ENCODE data around the gene ALK. TPM values are rescaled to one million over a fixed set of nuclear protein-coding genes. Genes with fewer than 3 reads are reported as not detected.

Gene ALK
- total RNA-seq, 1 experiment from 2014 or later = 0.07 TPM

GRCh38 chr2:29323961-29324360 lies 597.4 kb downstream of the ALK start:
- H3K4me1 Mint-ChIP-seq (ENCODE audit: insufficient read depth, unreplicated experiment) = no peaks in the 10 kb centered on the region
- ChIA-PET CTCF (interaction anchor here (1.5 kb wide), 1 partner anchor 14 kb away, joined by 16 read pairs; no protein-coding TSS in a partner anchor), POLR2A (interaction anchor here (0.5 kb wide), 1 partner anchor 63 kb away, joined by 3 read pairs; no protein-coding TSS in a partner anchor)
- no TSS peak for BruUV-seq (replicated peaks)
- no peak overlapping the region for H3K4me3 Mint-ChIP-seq (ENCODE audit: unreplicated experiment)
- TF ChIP-seq CTCF (IDR thresholded peaks at IDR 0.05; ENCODE audit: unreplicated experiment) = no peak
- intact Hi-C loops (cut with micrococcal nuclease) = no loop called here
- no peaks in the 10 kb centered on the region for H3K9me3 Mint-ChIP-seq (ENCODE audit: unreplicated experiment)
- H3K27me3 Mint-ChIP-seq (ENCODE audit: insufficient read depth, unreplicated experiment) = peaks cover 11% of the 10 kb centered on the region
- no peak overlapping the region for H3K27ac Mint-ChIP-seq (ENCODE audit: low read depth, unreplicated experiment)
- peak; percentile 47 for DNase-seq (ENCODE audit: unreplicated experiment)
- no peaks in the 10 kb centered on the region for H3K36me3 Mint-ChIP-seq (ENCODE audit: insufficient read depth, unreplicated experiment)

GRCh38 chr2:29323301-29323700 lies 598.1 kb downstream of the ALK start:
- intact Hi-C loops (cut with micrococcal nuclease) = no loop called here
- H3K4me3 Mint-ChIP-seq (ENCODE audit: unreplicated experiment) = no peak overlapping the region
- no peaks in the 10 kb centered on the region for H3K4me1 Mint-ChIP-seq (ENCODE audit: insufficient read depth, unreplicated experiment)
- H3K27me3 Mint-ChIP-seq (ENCODE audit: insufficient read depth, unreplicated experiment) = peaks cover 17% of the 10 kb centered on the region
- peak; percentile 9 for DNase-seq (ENCODE audit: unreplicated experiment)
- BruUV-seq (replicated peaks) = no TSS peak
- ChIA-PET CTCF (interaction anchor here (0.9 to 1.5 kb wide), 2 partner anchors 14 to 322 kb away, joined by 4 to 16 read pairs; no protein-coding TSS in a partner anchor), POLR2A (interaction anchor here (0.6 to 1.0 kb wide), 2 partner anchors 13 to 53 kb away, joined by 3 read pairs; no protein-coding TSS in a partner anchor)
- no peak overlapping the region for H3K27ac Mint-ChIP-seq (ENCODE audit: low read depth, unreplicated experiment)
- H3K36me3 Mint-ChIP-seq (ENCODE audit: insufficient read depth, unreplicated experiment) = no peaks in the 10 kb centered on the region
- H3K9me3 Mint-ChIP-seq (ENCODE audit: unreplicated experiment) = no peaks in the 10 kb centered on the region
- no peak for TF ChIP-seq CTCF (IDR thresholded peaks at IDR 0.05; ENCODE audit: unreplicated experiment)

- Mint-ChIP-seq H3K9me3 (ENCODE audit: unreplicated experiment) (no peaks in the 10 kb centered on the region), H3K27me3 (ENCODE audit: insufficient read depth, unreplicated experiment) (peaks cover 17% of the 10 kb centered on the region), H3K27ac (ENCODE audit: low read depth, unreplicated experiment) (no peak overlapping the region), H3K4me3 (ENCODE audit: unreplicated experiment) (no peak overlapping the region), H3K4me1 (ENCODE audit: insufficient read depth, unreplicated experiment) (peaks cover 2% of the 10 kb centered on the region), H3K36me3 (ENCODE audit: insufficient read depth, unreplicated experiment) (no peaks in the 10 kb centered on the region)
- BruUV-seq (replicated peaks) = no TSS peak
- ChIA-PET POLR2A (interaction anchor here (0.5 kb wide), 1 partner anchor 376 kb away, joined by 3 read pairs; no protein-coding TSS in a partner anchor), CTCF (no interaction called here)
- no peak for TF ChIP-seq CTCF (IDR thresholded peaks at IDR 0.05; ENCODE audit: unreplicated experiment)
- intact Hi-C loops (cut with micrococcal nuclease) = no loop called here
- no peak for DNase-seq (ENCODE audit: unreplicated experiment)
Observed at GRCh38 chr2:29322011-29322410, 599.4 kb downstream of the ALK start.

GRCh38 chr2:29317801-29318485 lies 603.4 kb downstream of the ALK start:
- Mint-ChIP-seq H3K9me3 (ENCODE audit: unreplicated experiment) (no peaks in the 10 kb centered on the region), H3K36me3 (ENCODE audit: insufficient read depth, unreplicated experiment) (no peaks in the 10 kb centered on the region), H3K4me1 (ENCODE audit: insufficient read depth, unreplicated experiment) (peaks cover 5% of the 10 kb centered on the region), H3K27me3 (ENCODE audit: insufficient read depth, unreplicated experiment) (peaks cover 28% of the 10 kb centered on the region), H3K4me3 (ENCODE audit: unreplicated experiment) (no peak overlapping the region), H3K27ac (ENCODE audit: low read depth, unreplicated experiment) (no peak overlapping the region)
- intact Hi-C loops (cut with micrococcal nuclease) = no loop called here
- BruUV-seq (replicated peaks) = no TSS peak
- CTCF ChIA-PET = interaction anchor here (1.0 kb wide), 1 partner anchor 709 kb away, joined by 4 read pairs; no protein-coding TSS in a partner anchor
- DNase-seq (ENCODE audit: unreplicated experiment) = no peak
- POLR2A ChIA-PET = no interaction called here
- no peak for TF ChIP-seq CTCF (IDR thresholded peaks at IDR 0.05; ENCODE audit: unreplicated experiment)

Data from MCF 10A (cell line).